H9 (cell line): Measurements from ENCODE around the gene PPP1R12A. TPM values are rescaled to one million over a fixed set of nuclear protein-coding genes. Genes with fewer than 3 reads are reported as not detected.
"Not testable (repeated sequence)": the region's sequence is repeated elsewhere in the genome, so short reads cannot be mapped to it uniquely, and the experiment has no call there.

ENCODE experiments used
- DNase-seq: peaks from one replicate; pipeline ENCODE4 v3.0.0-alpha.2; 2017
- H2AFZ ChIP-seq: one replicate; pipeline ENCODE4 v1.6.1; 2013; ENCODE audit warnings: mild to moderate bottlenecking, low read length, control low read depth, moderate library complexity
- H2AK5ac ChIP-seq: 2 replicates; pipeline ENCODE4 v1.6.1; 2013; ENCODE audit warnings: low read length, control low read depth, mixed read lengths; ENCODE audit not compliant: insufficient read length
- H2BK120ac ChIP-seq: one replicate; pipeline ENCODE4 v1.6.1; 2013; ENCODE audit warnings: low read depth, mild to moderate bottlenecking, low read length, control low read depth, inconsistent platforms; ENCODE audit not compliant: poor library complexity, severe bottlenecking
- H2BK12ac ChIP-seq: 2 replicates; pipeline ENCODE4 v1.6.1; 2013; ENCODE audit warnings: low read length, control low read depth, mixed read lengths, low read depth; ENCODE audit not compliant: insufficient read length
- H2BK15ac ChIP-seq: 2 replicates; pipeline ENCODE4 v1.6.1; 2013; ENCODE audit warnings: low read depth, low read length, control low read depth
- H2BK20ac ChIP-seq: one replicate; pipeline ENCODE4 v1.6.1; 2013; ENCODE audit warnings: low read depth, mild to moderate bottlenecking, low read length, control low read depth, inconsistent platforms; ENCODE audit not compliant: poor library complexity, severe bottlenecking
- H2BK5ac ChIP-seq: 2 replicates; pipeline ENCODE4 v1.6.1; 2013; ENCODE audit warnings: low read length, control low read depth, mixed read lengths; ENCODE audit not compliant: insufficient read length
- H3K14ac ChIP-seq: 2 replicates; pipeline ENCODE4 v1.6.1; 2013; ENCODE audit warnings: low read length, control low read depth; ENCODE audit not compliant: insufficient read depth
- H3K18ac ChIP-seq: 2 replicates; pipeline ENCODE4 v1.6.1; 2013; ENCODE audit warnings: low read depth, mild to moderate bottlenecking, mixed read lengths, low read length, control low read depth; ENCODE audit not compliant: insufficient read length
- H3K23ac ChIP-seq: 2 replicates; pipeline ENCODE4 v1.6.1; 2013; ENCODE audit warnings: low read length, control low read depth, mixed read lengths, low read depth; ENCODE audit not compliant: insufficient read length
- H3K23me2 ChIP-seq: 2 replicates; pipeline ENCODE4 v1.6.1; 2013; ENCODE audit warnings: low read depth, mild to moderate bottlenecking, mixed read lengths, low read length, control low read depth; ENCODE audit not compliant: insufficient read length, poor library complexity, severe bottlenecking
- H3K27ac ChIP-seq: 2 replicates; pipeline ENCODE4 v1.5.1; 2013; ENCODE audit warnings: low read length, control low read depth, mixed read lengths, low read depth; ENCODE audit not compliant: insufficient read length
- H3K27me3 ChIP-seq: 2 replicates; pipeline ENCODE4 v1.6.1; 2013; ENCODE audit warnings: low read length, control low read depth, inconsistent platforms; ENCODE audit not compliant: insufficient read depth
- H3K4ac ChIP-seq: 2 replicates; pipeline ENCODE4 v1.6.1; 2013; ENCODE audit warnings: low read depth, mild to moderate bottlenecking, control low read depth, inconsistent platforms, low read length, moderate library complexity
- H3K4me1 ChIP-seq: 2 replicates; pipeline ENCODE4 v1.6.1; 2013; ENCODE audit warnings: low read length, control low read depth, inconsistent platforms; ENCODE audit not compliant: insufficient read depth
- H3K4me2 ChIP-seq: 2 replicates; pipeline ENCODE4 v1.6.1; 2013; ENCODE audit warnings: low read length, control low read depth, mixed read lengths; ENCODE audit not compliant: insufficient read length, insufficient read depth
- H3K56ac ChIP-seq: 2 replicates; pipeline ENCODE4 v1.6.1; 2013; ENCODE audit warnings: low read depth, mild to moderate bottlenecking, mixed read lengths, low read length, control low read depth; ENCODE audit not compliant: insufficient read length
- H3K79me1 ChIP-seq: 2 replicates; pipeline ENCODE4 v1.6.1; 2013; ENCODE audit warnings: low read depth, mild to moderate bottlenecking, moderate library complexity, low read length, control low read depth, inconsistent platforms; ENCODE audit not compliant: insufficient read depth, poor library complexity, severe bottlenecking
- H3K79me2 ChIP-seq: 2 replicates; pipeline ENCODE4 v1.6.1; 2013; ENCODE audit warnings: low read length, control low read depth, inconsistent platforms; ENCODE audit not compliant: insufficient read depth
- H3K9ac ChIP-seq: 2 replicates; pipeline ENCODE4 v1.6.1; 2013; ENCODE audit warnings: low read length, control low read depth, mixed read lengths; ENCODE audit not compliant: insufficient read length; ENCODE audit errors: extremely low read depth
- H3K9me3 ChIP-seq: one replicate; pipeline ENCODE4 v1.6.1; 2013; ENCODE audit warnings: low read depth, low read length, inconsistent platforms; ENCODE audit not compliant: control insufficient read depth
- H3T11ph ChIP-seq: one replicate; pipeline ENCODE4 v1.6.1; 2013; ENCODE audit warnings: mild to moderate bottlenecking, low read length, control low read depth, inconsistent platforms
- H4K20me1 ChIP-seq: one replicate; pipeline ENCODE4 v1.6.1; 2013; ENCODE audit not compliant: control insufficient read depth, insufficient read length, insufficient read depth
- H4K5ac ChIP-seq: 2 replicates; pipeline ENCODE4 v1.6.1; 2013; ENCODE audit warnings: low read depth, mild to moderate bottlenecking, mixed read lengths, low read length, control low read depth; ENCODE audit not compliant: insufficient read length
- H4K8ac ChIP-seq: replicated peaks from 2 replicates; pipeline ENCODE4 v1.6.1; 2013; ENCODE audit warnings: low read length, control low read depth, mixed read lengths, low read depth; ENCODE audit not compliant: insufficient read length
- H4K91ac ChIP-seq: 2 replicates; pipeline ENCODE4 v1.6.1; 2013; ENCODE audit warnings: low read depth, mild to moderate bottlenecking, moderate library complexity, mixed read lengths, low read length, control low read depth; ENCODE audit not compliant: insufficient read length
- H3K27ac Mint-ChIP-seq, 3 experiments: 2 replicates in 2 of 3; 3 replicates in 1 of 3; pipeline ENCODE4 v1.8.0; 2020 to 2021; ENCODE audit warnings: mixed read lengths in 3 of 3, mild to moderate bottlenecking in 1 of 3, moderate library complexity in 1 of 3
- H3K27me3 Mint-ChIP-seq: 2 replicates; pipeline ENCODE4 v1.8.0; 2021; ENCODE audit warnings: low read depth, mild to moderate bottlenecking, moderate library complexity, mixed read lengths
- H3K36me3 Mint-ChIP-seq, 3 experiments: 2 replicates in 2 of 3; 3 replicates in 1 of 3; pipeline ENCODE4 v1.8.0; 2020 to 2021; ENCODE audit warnings: low read depth in 3 of 3, mixed read lengths in 3 of 3; ENCODE audit not compliant: insufficient read depth in 1 of 3
- H3K4me1 Mint-ChIP-seq, 2 experiments: 2 replicates each; pipeline ENCODE4 v1.8.0; 2020; ENCODE audit warnings: mixed read lengths in 2 of 2
- H3K4me3 Mint-ChIP-seq, 2 experiments: 2 replicates in 1 of 2; 3 replicates in 1 of 2; pipeline ENCODE4 v1.8.0; 2020 to 2021; ENCODE audit warnings: mild to moderate bottlenecking in 2 of 2, mixed read lengths in 2 of 2, moderate library complexity in 1 of 2
- H3K9me3 Mint-ChIP-seq, 2 experiments: 2 replicates in 1 of 2; 3 replicates in 1 of 2; pipeline ENCODE4 v1.8.0; 2020; ENCODE audit warnings: mild to moderate bottlenecking in 2 of 2, mixed read lengths in 2 of 2, moderate library complexity in 1 of 2
- CTCF ChIP-seq: fragments of 200-600 bp; sonication (generic); conservative IDR thresholded peaks from 3 replicates; pipeline ENCODE4 v1.8.0; 2021; ENCODE audit warnings: antibody characterized with exemption, mild to moderate bottlenecking
- WGBS: extraction: QIAGEN DNeasy Blood & Tissue Kit; methylation state at CpG from one replicate; pipeline ENCODE4 v1.1.7; 2013; ENCODE audit warnings: missing lambda C conversion rate, low lambda C conversion rate, mixed read lengths; ENCODE audit not compliant: insufficient read length; ENCODE audit errors: extremely low coverage; 5-methylcytosine and 5-hydroxymethylcytosine counted together
- total RNA-seq: library from RNA; stranded (reverse); gene quantifications from 2 replicates; pipeline ENCODE4 v1.2.1, GENCODE V29; 2021

Gene PPP1R12A
- total RNA-seq, 1 experiment from 2014 or later = 93.5 TPM

DNA sequence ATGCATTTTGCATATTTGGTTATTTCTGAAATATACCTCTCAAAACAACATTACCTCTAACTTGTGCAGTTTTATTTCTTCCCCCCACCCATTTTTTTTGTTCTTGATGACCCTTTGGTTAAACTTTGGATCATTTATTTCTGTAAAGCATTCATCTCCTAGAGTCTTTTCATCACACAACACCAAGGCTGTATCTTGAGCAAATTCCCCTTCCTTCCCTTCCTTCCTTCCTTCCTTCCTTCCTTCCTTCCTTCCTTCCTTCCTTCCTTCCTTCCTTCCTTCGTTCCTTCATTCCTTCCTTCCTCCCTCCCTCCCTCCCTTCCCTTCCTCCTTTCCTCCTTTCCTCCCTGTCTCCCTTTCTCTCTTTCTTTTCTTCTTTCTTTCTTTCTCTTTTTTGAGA lies 43.8 kb upstream of the PPP1R12A start:
- no peak for TF ChIP-seq CTCF
- no peak overlapping the region for H2AK5ac ChIP-seq
- H3K79me1 ChIP-seq = no peaks in the 10 kb centered on the region

GRCh38 chr12:79977856-79978460 lies 43.1 kb upstream of the PPP1R12A start:
- not testable (repeated sequence) for H2BK12ac ChIP-seq

More for the DNA sequence above, 43.8 kb upstream of the PPP1R12A start:
- Histone ChIP-seq H2BK5ac (no peak overlapping the region), H2AFZ (no peak overlapping the region), H3K27me3 (no peaks in the 10 kb centered on the region), H4K5ac (no peak overlapping the region), H2BK120ac (no peak overlapping the region), H3K4me2 (no peak overlapping the region), H3K9ac (no peak overlapping the region), H2BK15ac (no peak overlapping the region), H2BK20ac (no peak overlapping the region), H4K8ac (no peak overlapping the region), H3T11ph (no peak overlapping the region), H3K56ac (no peak overlapping the region), H3K79me2 (no peaks in the 10 kb centered on the region), H3K4me1 (no peaks in the 10 kb centered on the region), H4K20me1 (no peaks in the 10 kb centered on the region), H3K4ac (no peak overlapping the region), H3K27ac (no peak overlapping the region), H3K14ac (no peak overlapping the region), H2BK12ac (no peak overlapping the region), H3K23me2 (no peaks in the 10 kb centered on the region), H3K18ac (no peak overlapping the region), H4K91ac (no peak overlapping the region), H3K9me3 (no peaks in the 10 kb centered on the region), H3K23ac (no peak overlapping the region)
- Mint-ChIP-seq H3K27me3 (peaks cover 4% of the 10 kb centered on the region), H3K4me3 (no peak overlapping the region), H3K36me3 (no peaks in the 10 kb centered on the region), H3K27ac (no peak overlapping the region), H3K4me1 (0 out of 4 replicates have a peak, but pooled peaks cover 0 to 5% of the 10 kb centered on the region in 2 experiments), H3K9me3 (no peaks in the 10 kb centered on the region)
- no CpG with 5 or more reads among the region's 1 CpG for whole genome bisulfite sequencing
- DNase-seq = no peak

More at GRCh38 chr12:79977856-79978460, 43.1 kb upstream of the PPP1R12A start:
- not testable (repeated sequence) for H3K23ac ChIP-seq, H3K9ac ChIP-seq, H3K27ac ChIP-seq, H3K9me3 Mint-ChIP-seq, H3K4me3 Mint-ChIP-seq, H3K27ac Mint-ChIP-seq, H3K4ac ChIP-seq, H2BK20ac ChIP-seq, H2BK5ac ChIP-seq, H3K56ac ChIP-seq, H3K18ac ChIP-seq, H3K36me3 Mint-ChIP-seq, H2BK15ac ChIP-seq, H4K8ac ChIP-seq, H3K9me3 ChIP-seq, H4K5ac ChIP-seq, H4K91ac ChIP-seq, H3K23me2 ChIP-seq, H2AFZ ChIP-seq, H3K79me2 ChIP-seq, H3K4me1 ChIP-seq, H3K4me2 ChIP-seq, H3K27me3 ChIP-seq, DNase-seq, H3K4me1 Mint-ChIP-seq, H3K27me3 Mint-ChIP-seq, H2AK5ac ChIP-seq, H3K79me1 ChIP-seq, H3T11ph ChIP-seq, H2BK120ac ChIP-seq, H4K20me1 ChIP-seq, H3K14ac ChIP-seq
- no CpG with 5 or more reads among the region's 3 CpGs for WGBS
